Stimulated activated naive CD4-positive, alpha-beta T cell treated with Interleukin-2 at 50 U/mL for 16 hours (primary cell): ENCODE data around the gene TSPEAR.

Source experiments
- DNase-seq: peaks from one replicate; lab custom pipeline; 2025; lab: John Stamatoyannopoulos, UW

Gene TSPEAR

GRCh38 chr21:44720170-44720569 is 8.8 kb upstream of the TSPEAR start:
- DNase-seq: no peak

GRCh38 chr21:44718571-44718970 is 7.2 kb upstream of the TSPEAR start:
- no peak for DNase-seq

GRCh38 chr21:44718093-44718492 is 6.7 kb upstream of the TSPEAR start:
- DNase-seq: no peak

- no peak for DNase-seq
Measured at GRCh38 chr21:44716984-44717383, 5.6 kb upstream of the TSPEAR start.

- DNase-seq: no peak
Measured at GRCh38 chr21:44714905-44715304, 3.5 kb upstream of the TSPEAR start.

- DNase-seq: no peak
Measured at GRCh38 chr21:44713846-44714245, 2.5 kb upstream of the TSPEAR start.

GRCh38 chr21:44713130-44713529 is 1.8 kb upstream of the TSPEAR start:
- no peak for DNase-seq

GRCh38 chr21:44712203-44713028 is 1.0 kb upstream of the TSPEAR start:
- DNase-seq: no peak

GRCh38 chr21:44710756-44711326 is 531 bp downstream of the TSPEAR start:
- no peak for DNase-seq

- no peak for DNase-seq
Measured at GRCh38 chr21:44710294-44710665, 1.1 kb downstream of the TSPEAR start.

- peak; percentile 14 for DNase-seq
Measured at GRCh38 chr21:44709426-44710293, 1.7 kb downstream of the TSPEAR start.

- no peak for DNase-seq
Measured at GRCh38 chr21:44708866-44709425, 2.4 kb downstream of the TSPEAR start.

- no peak for DNase-seq
Measured at GRCh38 chr21:44708213-44708865, 3.0 kb downstream of the TSPEAR start.

- no peak for DNase-seq
Measured at GRCh38 chr21:44706706-44707581, 4.4 kb downstream of the TSPEAR start.

- DNase-seq: no peak
Measured at GRCh38 chr21:44706026-44706705, 5.2 kb downstream of the TSPEAR start.

- DNase-seq: no peak
Measured at GRCh38 chr21:44704636-44705001, 6.8 kb downstream of the TSPEAR start.

GRCh38 chr21:44703731-44704635 is 7.4 kb downstream of the TSPEAR start:
- no peak for DNase-seq

GRCh38 chr21:44702973-44703730 is 8.2 kb downstream of the TSPEAR start:
- DNase-seq: no peak
